HFFc6 (cell line): ENCODE measurements around the gene EYA4. TPM values are rescaled to one million over a fixed set of nuclear protein-coding genes. Genes with fewer than 3 reads are reported as not detected.

ENCODE experiments used
- DNase-seq: peaks from one replicate; pipeline ENCODE4 v3.0.0-alpha.2; 2018
- H3K27ac Mint-ChIP-seq: 2 replicates; pipeline ENCODE4 v1.8.0; 2020; ENCODE audit warnings: mild to moderate bottlenecking, mixed read lengths
- H3K27me3 Mint-ChIP-seq: 2 replicates; pipeline ENCODE4 v1.8.0; 2021; ENCODE audit warnings: mild to moderate bottlenecking, moderate library complexity, mixed read lengths; ENCODE audit not compliant: insufficient read depth
- H3K36me3 Mint-ChIP-seq: 2 replicates; pipeline ENCODE4 v1.8.0; 2021; ENCODE audit warnings: low read depth, mixed read lengths
- H3K4me1 Mint-ChIP-seq: 2 replicates; pipeline ENCODE4 v1.8.0; 2020; ENCODE audit warnings: low read depth, mixed read lengths
- H3K4me3 Mint-ChIP-seq: 2 replicates; pipeline ENCODE4 v1.8.0; 2020; ENCODE audit warnings: mild to moderate bottlenecking, moderate library complexity, mixed read lengths
- H3K9me3 Mint-ChIP-seq: 2 replicates; pipeline ENCODE4 v1.8.0; 2020; ENCODE audit warnings: mild to moderate bottlenecking, mixed read lengths
- CTCF ChIP-seq: fragments of 200-600 bp; sonication (generic); IDR thresholded peaks from 2 replicates; pipeline ENCODE4 v1.5.0; 2021; ENCODE audit warnings: antibody characterized with exemption, mild to moderate bottlenecking
- total RNA-seq, 6 experiments: library from RNA; stranded (reverse); fragmentation: NEBNext Ultra II Directional; extraction: Animal tissue kit (Norgen Biotek cat#: 25700); gene quantifications; 2 replicates in 1 of 6; 3 replicates in 5 of 6; pipeline ENCODE4 v1.2.3, GENCODE V29; 2021

The EYA4 gene
- total RNA-seq, 6 experiments from 2014 or later = not detected

DNA sequence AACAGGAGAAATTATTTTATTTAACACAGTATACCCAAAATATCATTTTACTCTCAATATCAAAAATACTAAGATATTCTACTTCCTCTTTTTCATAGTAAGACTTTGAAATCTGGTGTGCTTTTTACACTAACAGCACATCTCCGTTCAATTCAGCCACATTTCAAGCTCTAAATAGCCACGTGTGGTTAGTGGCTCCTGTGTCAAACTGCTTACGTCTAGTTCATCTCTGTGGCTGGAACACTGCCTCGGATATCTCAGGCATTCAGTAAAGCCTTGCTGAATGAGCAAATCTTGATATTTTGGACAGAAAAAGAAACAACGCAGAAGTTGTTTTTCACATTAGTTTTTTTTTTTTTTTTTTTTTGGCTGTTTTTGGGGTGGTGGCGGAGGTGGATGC lies 136.1 kb downstream of the EYA4 start:
- DNase-seq = no peak
- Mint-ChIP-seq H3K36me3 (no peaks in the 10 kb centered on the region), H3K27ac (no peak overlapping the region), H3K9me3 (no peaks in the 10 kb centered on the region), H3K4me3 (no peak overlapping the region), H3K4me1 (no peaks in the 10 kb centered on the region), H3K27me3 (no peaks in the 10 kb centered on the region)
- no peak for TF ChIP-seq CTCF

GRCh38 chr6:133380047-133380446 lies 138.9 kb downstream of the EYA4 start:
- H3K9me3 Mint-ChIP-seq = no peaks in the 10 kb centered on the region
- no peaks in the 10 kb centered on the region for H3K36me3 Mint-ChIP-seq
- peaks cover 2% of the 10 kb centered on the region; the same call in 1 of the 2 replicates for H3K27me3 Mint-ChIP-seq
- H3K4me1 Mint-ChIP-seq = no peaks in the 10 kb centered on the region
- no peak overlapping the region for H3K27ac Mint-ChIP-seq
- no peak overlapping the region for H3K4me3 Mint-ChIP-seq
- no peak for DNase-seq
- TF ChIP-seq CTCF = no peak

DNA sequence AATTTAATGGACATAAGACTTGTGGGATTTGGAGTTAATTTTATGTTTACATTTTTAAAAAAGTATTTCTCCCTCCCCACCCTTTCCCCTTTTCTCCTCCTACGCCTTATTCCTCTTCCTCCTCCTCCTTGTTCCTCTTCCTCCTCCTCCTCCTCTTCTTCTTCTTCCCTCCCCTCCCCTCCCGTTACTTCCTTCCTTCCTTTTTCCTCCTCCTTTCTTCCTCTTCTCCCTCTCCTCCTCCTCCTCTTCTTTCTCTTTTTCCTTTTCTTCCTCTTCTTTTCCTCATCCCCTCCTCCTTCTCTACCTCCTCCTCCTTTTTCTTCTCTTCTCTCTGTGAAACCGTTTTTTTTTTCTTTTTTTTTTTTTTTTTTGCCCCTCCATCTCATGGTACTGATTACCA lies 139.6 kb downstream of the EYA4 start:
- Mint-ChIP-seq H3K4me3 (no peak overlapping the region), H3K27ac (no peak overlapping the region), H3K27me3 (peaks cover 2% of the 10 kb centered on the region; the same call in 1 of the 2 replicates), H3K4me1 (no peaks in the 10 kb centered on the region), H3K36me3 (no peaks in the 10 kb centered on the region), H3K9me3 (no peaks in the 10 kb centered on the region)
- no peak for TF ChIP-seq CTCF
- no peak for DNase-seq

- Mint-ChIP-seq H3K27ac (no peak overlapping the region), H3K4me1 (no peaks in the 10 kb centered on the region), H3K9me3 (no peaks in the 10 kb centered on the region; the same call in 1 of the 2 replicates), H3K27me3 (peaks cover 4% of the 10 kb centered on the region; the same call in 1 of the 2 replicates), H3K4me3 (no peak overlapping the region), H3K36me3 (no peaks in the 10 kb centered on the region)
- DNase-seq = no peak
- TF ChIP-seq CTCF = no peak
Measured at GRCh38 chr6:133388731-133389130, 147.6 kb downstream of the EYA4 start.

GRCh38 chr6:133390168-133390567 lies 149.0 kb downstream of the EYA4 start:
- no peak overlapping the region for H3K4me3 Mint-ChIP-seq
- no peak for TF ChIP-seq CTCF
- H3K36me3 Mint-ChIP-seq = no peaks in the 10 kb centered on the region
- no peaks in the 10 kb centered on the region; the same call in 1 of the 2 replicates for H3K9me3 Mint-ChIP-seq
- no peak overlapping the region for H3K27ac Mint-ChIP-seq
- no peaks in the 10 kb centered on the region for H3K4me1 Mint-ChIP-seq
- DNase-seq = no peak
- peaks cover 1% of the 10 kb centered on the region; the same call in 1 of the 2 replicates for H3K27me3 Mint-ChIP-seq

GRCh38 chr6:133392015-133392414 lies 150.9 kb downstream of the EYA4 start:
- Mint-ChIP-seq H3K27ac (no peak overlapping the region), H3K4me1 (no peaks in the 10 kb centered on the region), H3K4me3 (no peak overlapping the region), H3K27me3 (peaks cover 3% of the 10 kb centered on the region; the same call in 1 of the 2 replicates), H3K36me3 (no peaks in the 10 kb centered on the region), H3K9me3 (no peaks in the 10 kb centered on the region; the same call in 1 of the 2 replicates)
- DNase-seq = no peak
- no peak for TF ChIP-seq CTCF
